HG03280 (cell line): ENCODE measurements around the gene KIAA0930.
A peak's percentile ranks its signal among the peaks of the same experiment; 100 is the strongest.
"Not testable (repeated sequence)": the region's sequence is repeated elsewhere in the genome, so short reads cannot be mapped to it uniquely, and the experiment has no call there.

Experiments used
- ATAC-seq: cut with Tn5 transposase; IDR thresholded peaks from one replicate; pipeline ENCODE4 v1.9.1; 2021; ENCODE audit warnings: mild to moderate bottlenecking, moderate library complexity; ENCODE audit not compliant: unreplicated experiment

KIAA0930 gene

GRCh38 chr22:45240810-45241631 is at the start of gene KIAA0930:
Gene KIAA0930 (minus strand): TSS chr22:45240894. CDS start chr22:45240703, 191 bp downstream.
- ATAC-seq, result peak; percentile 62

GRCh38 chr22:45286854-45287551 is 46.3 kb upstream of the KIAA0930 start:
- no peak for ATAC-seq

DNA sequence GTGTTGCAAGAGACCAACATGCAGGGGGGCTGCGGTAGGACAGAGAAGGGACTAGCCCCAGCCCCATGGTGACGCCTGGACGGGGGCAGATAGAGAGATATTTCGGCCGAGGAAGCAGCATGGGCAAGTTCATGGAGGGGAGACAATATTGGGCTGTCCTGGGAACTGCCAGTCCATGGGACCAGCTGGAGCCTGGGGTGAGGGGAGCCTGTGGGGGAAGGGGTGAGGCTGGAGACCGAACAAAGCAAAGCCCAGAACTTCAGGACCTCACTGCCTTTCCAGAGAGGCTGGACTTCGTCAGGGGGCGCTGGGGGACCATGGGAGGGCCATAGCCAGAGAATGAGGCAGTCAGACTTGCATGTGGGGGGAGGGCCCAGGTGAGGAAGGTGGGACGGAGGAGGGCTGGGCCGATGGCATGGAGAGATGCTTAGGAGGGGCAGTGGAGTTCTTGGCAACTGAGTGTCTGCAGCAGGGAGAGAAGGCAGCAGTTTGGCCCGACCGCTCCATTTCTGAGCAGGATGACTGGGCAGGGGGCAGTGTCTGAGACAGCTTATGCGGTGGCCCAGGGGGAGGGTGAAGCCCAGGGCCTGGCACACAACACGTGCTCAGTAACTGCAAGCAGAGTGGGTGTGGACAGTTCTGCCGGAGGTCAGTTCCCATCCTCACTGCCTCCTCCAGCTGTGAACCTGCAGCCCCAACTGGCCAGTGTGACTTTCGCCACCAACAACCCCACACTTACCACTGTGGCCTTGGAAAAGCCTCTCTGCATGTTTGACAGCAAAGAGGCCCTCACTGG is 44.8 kb upstream of the KIAA0930 start:
- no peak for ATAC-seq

- peak; percentile 64 for ATAC-seq
Measured at GRCh38 chr22:45284705-45285262, 44.1 kb upstream of the KIAA0930 start, which contains the start of gene UPK3A. Gene UPK3A (plus strand): TSS chr22:45284949. CDS start chr22:45285014, 65 bp downstream.

DNA sequence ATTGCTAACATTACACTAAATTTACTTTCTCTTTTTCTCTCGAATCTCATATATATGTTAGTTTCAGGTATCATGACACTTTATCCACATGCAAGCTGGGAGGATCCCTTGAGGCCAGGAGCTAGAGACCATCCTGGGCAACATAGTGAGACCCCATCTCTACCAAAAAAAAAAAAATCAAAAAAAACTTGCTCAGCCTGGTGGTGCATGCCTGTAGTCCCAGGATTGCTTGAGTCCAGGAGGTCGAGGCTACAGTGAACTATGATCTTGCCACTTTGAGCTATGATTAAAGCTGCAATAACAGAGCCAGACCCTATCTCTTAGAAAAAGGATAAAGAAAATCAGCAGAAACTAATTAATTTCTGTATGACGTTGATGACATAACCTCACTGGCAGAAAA is 40.3 kb upstream of the KIAA0930 start:
- no peak for ATAC-seq

GRCh38 chr22:45280587-45280980 is 39.9 kb upstream of the KIAA0930 start:
- ATAC-seq, result no peak

GRCh38 chr22:45278125-45278524 is 37.4 kb upstream of the KIAA0930 start:
- no peak for ATAC-seq

GRCh38 chr22:45277720-45278119 is 37.0 kb upstream of the KIAA0930 start:
- not testable (repeated sequence) for ATAC-seq

- no peak for ATAC-seq
Measured at GRCh38 chr22:45276507-45277105, 35.9 kb upstream of the KIAA0930 start.

- ATAC-seq, result no peak
Measured at GRCh38 chr22:45273452-45274075, 32.9 kb upstream of the KIAA0930 start.

DNA sequence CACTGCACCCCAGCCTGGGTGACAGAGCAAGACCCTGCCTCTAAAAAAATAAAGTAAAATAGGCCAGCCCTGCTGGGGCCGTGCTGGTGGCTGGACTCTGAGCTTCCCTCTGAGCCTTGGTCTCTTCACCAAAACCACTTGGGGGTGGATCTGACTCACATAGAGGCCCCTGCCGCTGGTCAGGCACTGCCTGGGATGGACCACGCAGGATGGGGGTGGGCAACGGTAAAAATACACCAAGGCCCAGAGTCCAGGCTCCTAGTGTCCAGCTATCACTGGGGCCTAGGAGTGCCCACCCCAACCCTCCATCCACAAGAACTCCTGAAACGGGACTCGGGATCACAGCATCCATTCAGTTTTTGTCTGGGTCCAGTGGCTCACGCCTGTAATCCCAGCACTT is 31.8 kb upstream of the KIAA0930 start:
- ATAC-seq, result no peak

DNA sequence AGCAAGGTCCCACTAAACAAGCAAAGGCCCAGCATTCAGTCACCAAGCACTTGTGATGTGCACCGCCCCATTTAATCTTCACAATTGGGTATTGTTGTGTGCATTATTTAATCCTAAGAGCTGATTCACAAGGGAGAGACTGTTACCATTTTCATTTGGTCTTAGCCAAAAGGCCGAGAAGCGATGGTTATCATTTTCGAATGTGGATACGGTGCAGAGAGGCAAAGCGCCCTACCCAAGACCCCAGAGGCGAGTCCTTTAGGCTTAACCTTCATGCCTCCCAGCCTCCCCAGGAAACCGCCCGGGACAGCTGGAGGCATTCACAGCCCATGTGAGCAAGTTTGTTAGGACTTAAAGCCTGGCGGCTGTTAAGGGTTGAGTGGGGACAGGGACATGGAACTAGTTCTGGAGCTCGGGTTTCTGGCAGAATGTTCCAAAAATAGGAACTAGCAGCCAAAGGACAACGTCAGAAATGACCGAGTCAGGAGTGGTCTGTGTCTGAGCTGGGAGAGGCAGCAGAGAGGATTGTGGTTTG is 31.0 kb upstream of the KIAA0930 start:
- ATAC-seq, result no peak

DNA sequence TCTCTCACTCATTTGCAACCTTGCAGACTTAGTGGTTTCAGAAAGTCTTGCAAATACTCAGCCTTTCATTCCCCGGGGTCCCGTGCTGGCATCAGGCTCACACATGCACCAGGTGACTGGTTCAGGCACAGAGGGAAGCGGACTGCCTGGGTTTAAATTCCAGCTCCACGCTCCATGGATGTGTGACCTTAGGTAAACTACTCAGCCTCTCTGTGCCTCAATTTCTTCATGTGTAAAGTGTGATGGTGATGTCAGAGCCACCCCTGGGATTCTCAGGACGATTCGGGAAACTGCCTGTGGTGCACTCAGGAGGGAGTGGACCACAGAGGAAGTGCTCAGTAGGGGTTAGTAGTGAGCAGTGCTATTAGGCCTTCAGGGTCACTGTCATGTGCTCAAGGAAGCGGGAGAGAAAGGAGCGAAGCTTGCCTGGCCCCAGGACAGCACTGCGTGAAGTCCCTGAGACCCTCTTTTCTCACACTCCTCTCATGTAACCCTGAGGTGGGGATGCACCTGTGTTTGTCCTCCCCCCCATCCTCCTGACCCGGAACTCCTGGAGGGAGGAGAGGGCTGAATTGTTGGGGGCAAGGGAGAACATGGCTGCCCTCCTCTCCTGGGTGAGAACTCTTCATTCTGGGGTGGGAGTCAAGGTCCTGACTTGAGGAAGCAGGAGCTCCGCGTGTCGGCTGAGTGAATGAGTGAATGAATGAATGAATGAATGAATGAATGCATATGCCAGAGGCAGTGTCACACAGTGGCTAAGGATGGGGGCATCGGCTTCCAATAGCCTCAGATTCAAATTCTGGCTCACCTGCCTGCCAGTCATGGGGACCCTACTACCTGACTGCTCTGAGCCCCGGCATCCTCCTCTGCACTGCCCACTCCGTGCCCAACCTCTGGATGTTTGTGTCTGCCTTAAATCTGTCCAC is 29.7 kb upstream of the KIAA0930 start:
- no peak for ATAC-seq

- peak; percentile 81 for ATAC-seq
Measured at GRCh38 chr22:45268958-45269844, 28.5 kb upstream of the KIAA0930 start.

DNA sequence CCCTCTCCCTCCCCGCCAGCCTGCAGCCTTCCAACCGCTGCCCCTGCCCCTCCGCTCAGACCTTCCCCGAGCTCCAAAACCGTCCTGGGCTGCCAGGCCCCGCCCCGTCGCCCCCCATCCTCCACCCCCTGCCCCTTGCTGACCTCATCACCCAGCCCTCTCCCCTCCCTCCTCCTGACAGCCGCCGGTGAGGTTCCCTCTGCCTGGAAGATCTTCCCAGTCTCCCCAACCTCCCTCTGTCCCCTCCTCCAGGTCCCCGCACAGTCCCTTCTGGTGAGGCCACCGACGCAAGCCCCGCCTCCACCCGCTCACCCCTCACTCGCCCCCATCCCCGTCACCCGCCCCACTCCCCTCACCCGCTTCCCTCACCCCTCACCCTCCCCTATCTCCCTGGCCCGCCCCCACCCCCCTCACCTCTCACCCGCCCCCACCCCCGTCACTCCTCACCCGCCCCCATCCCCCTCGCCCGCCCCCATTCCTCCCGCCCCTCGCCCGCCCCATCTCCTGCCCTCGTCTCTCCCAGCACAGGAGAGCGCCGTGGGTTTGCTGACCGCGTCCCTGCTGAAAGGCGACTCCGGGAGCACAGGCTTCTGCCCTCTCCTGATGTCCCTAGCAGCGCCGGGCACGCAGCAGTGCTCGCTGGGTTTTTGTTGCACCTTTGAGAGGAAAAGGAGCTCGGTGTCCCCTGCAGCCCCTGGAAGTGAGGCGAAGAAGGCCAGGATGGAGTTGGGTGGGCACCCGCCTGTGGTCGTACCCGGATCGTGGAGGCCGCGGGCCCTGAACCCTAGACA is 27.7 kb upstream of the KIAA0930 start:
- no peak for ATAC-seq

GRCh38 chr22:45265535-45265934 is 24.8 kb upstream of the KIAA0930 start:
- ATAC-seq, result no peak
